H1 (cell line): Measurements from ENCODE around the gene DNAH10.

Experiments used
- BRCA1 ChIP-seq: IDR thresholded peaks from 2 replicates; pipeline ENCODE4 v1.6.1; 2012; ENCODE audit warnings: low read depth, low read length, improper control_type of control experiment
- CEBPB ChIP-seq: IDR thresholded peaks from 2 replicates; pipeline ENCODE4 v1.6.1; 2012; ENCODE audit warnings: low read depth, low read length
- CTBP2 ChIP-seq: IDR thresholded peaks from 2 replicates; pipeline ENCODE4 v1.7.0; 2011; ENCODE audit warnings: borderline replicate concordance, mild to moderate bottlenecking, moderate library complexity, mixed read lengths, low read length; ENCODE audit not compliant: insufficient read depth, insufficient read length
- EGR1 ChIP-seq: IDR thresholded peaks from 2 replicates; pipeline ENCODE4 v1.6.1; 2011; ENCODE audit warnings: low read depth, low read length, borderline replicate concordance

GRCh38 chr12:123950476-123951349 is 188.6 kb downstream of the DNAH10 start:
- TF ChIP-seq EGR1 (no peak), CTBP2 (no peak), BRCA1 (no peak), CEBPB (no peak)
